PC-9 (cell line): ENCODE data around the gene KCNT2.

ENCODE experiments used
- EZH2 ChIP-seq: fragments of 200-600 bp; sonication (generic); IDR thresholded peaks from 2 replicates; pipeline ENCODE4 v1.8.0; 2017; ENCODE audit warnings: antibody characterized with exemption, low read depth
- TF ChIP-seq, protein P1 (sequence below): fragments of 200-600 bp; sonication (generic); conservative IDR thresholded peaks from 2 replicates; pipeline ENCODE4 v1.6.1; 2017; ENCODE audit warnings: mixed run types, antibody characterized with exemption, mild to moderate bottlenecking, moderate library complexity

DNA sequence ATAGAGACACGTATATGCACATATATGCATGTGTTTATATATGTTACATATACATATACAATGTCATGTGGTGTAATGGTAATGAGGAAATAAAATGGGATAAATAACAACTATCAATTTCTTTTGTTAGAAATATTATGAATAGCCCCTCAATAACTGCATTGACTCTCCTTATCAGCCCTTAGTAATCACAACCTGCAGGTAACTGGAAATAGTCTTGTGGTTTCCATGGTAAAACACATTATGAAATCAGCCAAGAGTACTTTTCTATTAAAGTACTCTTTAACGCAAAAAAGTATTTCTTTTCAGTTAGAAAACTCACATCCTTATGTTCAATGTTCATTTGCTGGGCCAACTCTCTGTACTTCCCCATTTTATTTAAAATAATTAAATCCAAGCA lies 105.8 kb downstream of the KCNT2 start:
- TF ChIP-seq, protein P1, sequence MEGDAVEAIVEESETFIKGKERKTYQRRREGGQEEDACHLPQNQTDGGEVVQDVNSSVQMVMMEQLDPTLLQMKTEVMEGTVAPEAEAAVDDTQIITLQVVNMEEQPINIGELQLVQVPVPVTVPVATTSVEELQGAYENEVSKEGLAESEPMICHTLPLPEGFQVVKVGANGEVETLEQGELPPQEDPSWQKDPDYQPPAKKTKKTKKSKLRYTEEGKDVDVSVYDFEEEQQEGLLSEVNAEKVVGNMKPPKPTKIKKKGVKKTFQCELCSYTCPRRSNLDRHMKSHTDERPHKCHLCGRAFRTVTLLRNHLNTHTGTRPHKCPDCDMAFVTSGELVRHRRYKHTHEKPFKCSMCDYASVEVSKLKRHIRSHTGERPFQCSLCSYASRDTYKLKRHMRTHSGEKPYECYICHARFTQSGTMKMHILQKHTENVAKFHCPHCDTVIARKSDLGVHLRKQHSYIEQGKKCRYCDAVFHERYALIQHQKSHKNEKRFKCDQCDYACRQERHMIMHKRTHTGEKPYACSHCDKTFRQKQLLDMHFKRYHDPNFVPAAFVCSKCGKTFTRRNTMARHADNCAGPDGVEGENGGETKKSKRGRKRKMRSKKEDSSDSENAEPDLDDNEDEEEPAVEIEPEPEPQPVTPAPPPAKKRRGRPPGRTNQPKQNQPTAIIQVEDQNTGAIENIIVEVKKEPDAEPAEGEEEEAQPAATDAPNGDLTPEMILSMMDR = no peak
- no peak for TF ChIP-seq EZH2
